HG02885 (cell line): ENCODE measurements around the gene ODAM.
"Not testable (repeated sequence)": the region's sequence is repeated elsewhere in the genome, so short reads cannot be mapped to it uniquely, and the experiment has no call there.

Experiments used
- ATAC-seq: cut with Tn5 transposase; IDR thresholded peaks from one replicate; pipeline ENCODE4 v1.9.1; 2021; ENCODE audit warnings: mild to moderate bottlenecking; ENCODE audit not compliant: unreplicated experiment, poor library complexity

ODAM gene

DNA sequence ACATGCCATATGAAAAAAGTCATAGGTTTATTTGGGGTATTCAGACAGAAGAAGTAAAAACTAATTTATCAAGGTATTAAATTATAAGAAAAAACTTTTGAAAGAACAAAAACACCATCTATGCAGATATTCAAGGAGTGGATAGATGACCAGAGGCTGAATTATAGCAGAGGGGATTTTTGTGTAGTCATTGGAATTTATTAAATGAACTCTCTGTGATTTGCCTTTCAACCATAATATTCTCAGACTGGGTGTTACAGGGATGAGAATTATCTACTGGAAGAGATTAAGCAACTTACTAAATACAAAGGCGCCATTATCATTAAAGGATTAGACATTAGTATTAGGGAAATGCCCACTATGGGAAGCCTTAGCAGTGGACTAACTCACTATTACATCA, 21.0 kb downstream of the ODAM start:
- not testable (repeated sequence) for ATAC-seq

- ATAC-seq = not testable (repeated sequence)
Observed at GRCh38 chr4:70221389-70221788, 25.9 kb downstream of the ODAM start.

- not testable (repeated sequence) for ATAC-seq
Observed at GRCh38 chr4:70221818-70222217, 26.3 kb downstream of the ODAM start.

- no peak for ATAC-seq
Observed at GRCh38 chr4:70225824-70226223, 30.3 kb downstream of the ODAM start, which contains the start of gene FDCSP. FDCSP (plus strand) TSS chr4:70226124; CDS start chr4:70231195, 5,071 bp downstream.

- ATAC-seq = no peak
Observed at GRCh38 chr4:70236125-70236524, 40.6 kb downstream of the ODAM start.

DNA sequence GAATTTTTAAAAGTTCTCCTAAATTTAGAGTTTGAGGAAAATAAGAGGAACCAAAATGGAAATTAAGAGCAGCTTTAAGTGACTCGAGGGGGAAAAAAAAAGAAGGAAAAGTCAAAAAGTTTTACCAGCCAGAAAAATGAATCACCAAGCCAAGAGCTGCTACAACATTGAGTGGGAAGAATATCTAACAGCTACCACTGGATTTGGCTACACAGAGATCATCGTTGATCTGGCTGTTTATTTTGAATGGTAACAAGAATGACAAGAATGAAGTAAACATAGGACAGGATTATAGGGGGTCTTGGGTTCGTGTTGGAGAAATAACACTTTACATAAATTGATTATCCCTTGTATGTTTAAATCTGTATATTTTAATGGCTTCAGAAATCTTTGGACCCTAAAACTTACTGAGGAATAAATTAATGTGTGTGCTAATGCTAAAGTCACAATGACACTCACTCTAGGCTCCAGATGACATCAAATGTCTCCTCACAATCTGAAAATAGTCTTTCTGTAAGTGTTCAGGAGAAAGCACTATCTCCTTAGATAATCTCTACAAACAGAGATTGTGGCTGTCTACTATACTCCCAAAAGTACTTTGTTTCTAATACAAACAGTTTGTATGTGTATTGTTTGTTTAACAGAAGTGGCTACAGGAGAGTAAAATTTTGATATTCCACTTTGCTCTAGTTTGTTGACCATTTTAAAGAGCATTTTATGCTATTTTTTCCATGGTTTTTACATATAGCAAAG, 43.8 kb downstream of the ODAM start:
- ATAC-seq = no peak

GRCh38 chr4:70239884-70240591, 44.5 kb downstream of the ODAM start:
- no peak for ATAC-seq

DNA sequence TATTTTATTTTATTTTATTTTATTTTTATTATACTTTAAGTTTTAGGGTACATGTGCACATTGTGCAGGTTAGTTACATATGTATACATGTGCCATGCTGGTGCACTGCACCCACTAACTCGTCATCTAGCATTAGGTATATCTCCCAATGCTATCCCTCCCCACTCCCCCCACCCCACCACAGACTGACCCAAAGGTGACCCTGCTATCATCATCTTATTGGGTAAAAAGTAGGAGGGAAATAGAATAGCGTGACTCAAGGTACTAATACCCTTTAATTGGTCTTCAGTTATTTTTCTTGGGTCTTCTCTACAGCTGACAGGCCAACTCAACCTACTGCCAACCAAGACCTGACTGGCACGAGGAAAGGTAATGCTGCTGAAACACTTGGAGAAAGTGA, 46.8 kb downstream of the ODAM start, which contains the start of gene CSN3:
Gene CSN3, plus strand, starts transcription at position 301 of the 400 bp plus-strand sequence. CDS start 2,223 bp downstream, outside the sequence.
- ATAC-seq = not testable (repeated sequence)

GRCh38 chr4:70243091-70243490, 47.6 kb downstream of the ODAM start:
- no peak for ATAC-seq

- no peak for ATAC-seq
Observed at GRCh38 chr4:70251250-70251944, 55.9 kb downstream of the ODAM start.

DNA sequence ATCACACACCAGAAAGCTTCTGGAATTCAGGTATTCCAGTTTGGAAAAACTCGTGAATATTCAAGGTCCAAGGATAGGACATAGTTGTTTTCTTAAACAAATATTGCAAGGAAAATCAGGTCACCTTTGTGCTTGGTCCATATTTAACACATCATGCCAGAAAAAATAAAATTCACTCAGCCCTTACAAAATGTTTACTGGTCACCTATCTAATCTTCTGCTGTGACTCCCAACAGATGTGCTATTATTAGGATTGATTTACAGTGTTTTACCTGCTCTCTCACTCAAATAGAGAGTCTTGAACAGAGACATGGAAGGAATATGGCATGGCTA, 56.4 kb downstream of the ODAM start:
- no peak for ATAC-seq
